ENCODE data around the gene DNAJC15. TPM values are rescaled to one million over a fixed set of nuclear protein-coding genes. Genes with fewer than 3 reads are reported as not detected.

Gene DNAJC15
- total RNA-seq, 1 experiment from 2014 or later = 8.4 TPM

GRCh38 chr13:43077046-43077445, 53.7 kb downstream of the DNAJC15 start:
- in situ Hi-C loops (cut with HindIII; ENCODE audit: low sequenced_read_pairs) = no loop called here

GRCh38 chr13:43077461-43077860, 54.1 kb downstream of the DNAJC15 start:
- DNase-seq (ENCODE audit: low spot score) = no peak
- in situ Hi-C loops (cut with HindIII; ENCODE audit: low sequenced_read_pairs) = no loop called here

More at GRCh38 chr13:43077046-43077445, 53.7 kb downstream of the DNAJC15 start:
- DNase-seq (ENCODE audit: low spot score) = no peak

DNA sequence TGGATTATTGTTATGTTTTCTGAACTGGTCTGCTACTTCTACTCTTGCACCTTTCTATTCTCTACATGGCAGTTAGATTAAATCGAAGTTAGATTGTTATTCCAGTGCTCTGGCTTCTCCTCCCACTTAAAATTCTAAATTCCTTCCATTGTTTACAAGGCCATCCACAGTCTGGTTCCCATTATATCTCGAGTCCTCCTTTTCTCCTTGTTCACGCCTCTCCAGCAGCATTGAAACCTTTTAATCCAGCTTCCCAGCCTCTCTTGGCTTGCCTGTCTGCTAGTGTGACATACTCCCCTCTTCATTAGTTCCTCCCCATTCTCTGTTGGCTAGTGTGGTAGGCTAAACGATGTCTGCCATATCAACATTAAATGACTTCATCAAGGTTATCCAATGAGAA, 54.5 kb downstream of the DNAJC15 start:
- DNase-seq (ENCODE audit: low spot score) = no peak
- in situ Hi-C loops (cut with HindIII; ENCODE audit: low sequenced_read_pairs) = no loop called here

- in situ Hi-C loops (cut with HindIII; ENCODE audit: low sequenced_read_pairs) = no loop called here
- DNase-seq (ENCODE audit: low spot score) = no peak
Measured at GRCh38 chr13:43078399-43078798, 55.0 kb downstream of the DNAJC15 start.

- DNase-seq (ENCODE audit: low spot score) = no peak
- in situ Hi-C loops (cut with HindIII; ENCODE audit: low sequenced_read_pairs) = no loop called here
Measured at GRCh38 chr13:43079392-43079931, 56.1 kb downstream of the DNAJC15 start.

DNA sequence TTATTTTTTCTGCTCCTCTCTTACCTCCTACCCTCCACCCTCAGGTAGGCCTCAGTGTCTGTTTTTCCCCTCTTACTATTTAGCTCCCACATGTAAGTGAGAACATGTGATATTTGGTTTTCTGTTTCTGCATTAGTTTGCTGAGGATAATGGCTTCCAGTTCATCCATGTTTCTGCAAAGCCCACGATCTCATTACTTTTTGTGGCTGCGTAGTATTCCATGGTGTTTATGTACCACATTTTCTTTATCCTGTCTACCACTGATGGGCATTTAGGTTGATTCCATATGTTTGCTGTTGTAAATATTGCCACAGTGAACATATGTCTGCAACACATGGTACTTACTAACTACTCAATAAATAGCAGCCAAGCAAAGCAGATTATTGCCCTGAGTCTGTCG, 56.8 kb downstream of the DNAJC15 start:
- no peak for DNase-seq (ENCODE audit: low spot score)
- in situ Hi-C loops (cut with HindIII; ENCODE audit: low sequenced_read_pairs) = loop anchor here (5.0 kb wide), 1 partner anchor 38 kb away; no protein-coding TSS in a partner anchor

DNA sequence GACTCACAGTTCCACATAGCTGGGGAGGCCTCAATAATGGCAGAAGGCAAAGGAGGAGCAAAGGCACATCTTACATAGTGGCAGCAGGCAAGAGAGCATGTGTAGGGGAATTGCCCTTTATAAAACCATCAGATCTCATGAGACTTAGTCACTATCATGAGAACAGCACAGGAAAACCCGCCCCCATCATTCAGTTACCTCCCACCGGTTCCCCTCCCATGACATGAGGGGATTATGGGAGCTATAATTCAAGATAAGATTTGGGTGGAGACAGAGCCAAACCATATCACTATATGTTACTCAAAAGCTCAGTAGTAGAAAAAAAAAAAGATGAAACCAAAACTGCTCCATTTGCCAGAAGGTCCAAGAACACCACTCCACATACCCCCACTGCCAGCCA, 58.5 kb downstream of the DNAJC15 start:
- in situ Hi-C loops (cut with HindIII; ENCODE audit: low sequenced_read_pairs) = loop anchor here (5.0 kb wide), 1 partner anchor 40 kb away; no protein-coding TSS in a partner anchor
- DNase-seq (ENCODE audit: low spot score) = no peak

GRCh38 chr13:43083750-43084149, 60.4 kb downstream of the DNAJC15 start:
- in situ Hi-C loops (cut with HindIII; ENCODE audit: low sequenced_read_pairs) = loop anchor here (5.0 kb wide), 1 partner anchor 41 kb away; no protein-coding TSS in a partner anchor
- DNase-seq (ENCODE audit: low spot score) = no peak

DNA sequence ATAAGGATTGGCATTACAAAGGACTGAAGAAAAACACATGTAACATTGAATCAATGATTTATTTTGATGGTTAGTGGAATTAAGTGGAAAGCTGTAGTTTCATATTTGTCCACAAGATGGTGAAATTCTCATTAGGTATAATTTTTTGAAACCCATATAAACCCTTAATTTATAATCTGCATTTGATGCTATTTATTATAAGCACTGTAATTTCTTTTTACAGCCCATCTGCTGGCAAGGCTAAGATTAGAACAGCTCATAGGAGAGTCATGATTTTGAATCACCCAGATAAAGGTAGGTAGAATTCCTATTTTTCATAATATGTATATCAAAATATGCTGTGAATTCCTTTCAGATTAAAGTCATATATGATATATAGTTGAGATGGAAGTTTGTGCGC, 62.2 kb downstream of the DNAJC15 start:
- peak; percentile 32 for DNase-seq (ENCODE audit: low spot score)
- in situ Hi-C loops (cut with HindIII; ENCODE audit: low sequenced_read_pairs) = no loop called here

- no peak for DNase-seq (ENCODE audit: low spot score)
- in situ Hi-C loops (cut with HindIII; ENCODE audit: low sequenced_read_pairs) = no loop called here
Measured at GRCh38 chr13:43086181-43086580, 62.8 kb downstream of the DNAJC15 start.

DNA sequence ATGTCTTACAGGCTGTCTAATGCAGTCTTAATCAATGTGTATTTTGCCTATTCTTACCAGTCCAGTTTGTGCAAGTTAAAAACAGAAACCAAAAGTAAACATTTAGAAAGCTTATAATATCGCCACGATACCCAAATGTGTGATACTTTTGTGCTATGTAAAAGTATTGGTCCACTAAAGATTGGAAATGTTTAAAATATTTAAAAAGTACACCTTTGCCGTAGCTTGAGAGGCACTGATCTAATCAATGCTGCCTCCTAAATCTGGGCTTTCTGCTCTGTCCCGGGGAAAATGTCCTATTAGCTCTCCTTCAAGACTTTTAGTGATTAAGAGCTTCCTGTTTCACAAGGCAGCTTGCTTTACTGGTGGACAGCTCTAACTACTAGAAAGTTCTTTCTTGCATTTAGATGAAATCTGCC, 64.7 kb downstream of the DNAJC15 start:
- in situ Hi-C loops (cut with HindIII; ENCODE audit: low sequenced_read_pairs) = no loop called here
- no peak for DNase-seq (ENCODE audit: low spot score)

DNA sequence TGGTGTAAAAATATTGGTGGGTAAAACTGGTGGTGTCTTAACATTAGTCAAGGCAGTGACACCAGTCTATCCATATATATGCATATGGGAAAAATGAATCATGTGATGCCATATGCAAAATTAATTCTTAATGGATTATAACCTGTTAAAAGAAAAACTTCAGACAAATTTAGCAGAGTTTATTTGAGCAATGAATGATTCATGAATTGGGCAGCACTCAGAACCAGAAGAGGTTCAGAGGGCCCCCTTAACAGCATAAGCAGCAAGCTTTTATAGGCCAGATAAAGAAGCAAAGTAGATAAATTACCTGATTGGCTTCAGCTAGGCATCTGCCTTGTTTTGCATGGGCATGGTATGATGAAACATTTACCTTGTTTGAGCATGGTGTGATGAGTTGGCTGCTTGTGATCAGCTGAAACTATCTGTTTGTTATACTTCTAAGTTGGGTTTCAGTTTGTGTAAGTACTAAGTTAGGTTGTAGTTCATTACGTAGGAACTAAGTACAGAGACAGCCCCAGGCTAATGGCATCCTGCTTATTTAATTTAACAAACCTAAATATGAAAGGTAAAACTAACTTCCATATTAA, 66.6 kb downstream of the DNAJC15 start:
- in situ Hi-C loops (cut with HindIII; ENCODE audit: low sequenced_read_pairs) = no loop called here
- no peak for DNase-seq (ENCODE audit: low spot score)

DNA sequence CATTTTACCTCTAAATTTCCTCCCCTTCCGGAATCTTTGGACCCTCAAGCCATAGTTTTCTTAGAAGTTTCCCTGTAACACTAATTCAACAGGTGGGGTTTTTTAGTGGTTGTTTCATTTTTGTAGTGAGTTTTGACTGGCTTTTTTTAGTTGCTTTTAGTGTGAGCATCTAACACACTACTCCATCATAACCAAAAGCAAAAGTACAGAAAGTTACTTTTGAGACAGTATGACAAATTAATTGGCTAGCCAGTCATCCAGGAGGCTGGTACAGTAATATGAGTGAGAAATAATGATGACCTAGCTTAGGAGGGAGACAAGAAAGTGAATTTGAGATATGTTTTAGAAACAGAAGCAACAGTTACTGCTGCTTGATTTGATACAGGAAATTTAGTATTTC, 71.5 kb downstream of the DNAJC15 start:
- in situ Hi-C loops (cut with HindIII; ENCODE audit: low sequenced_read_pairs) = no loop called here
- DNase-seq (ENCODE audit: low spot score) = no peak

- no peak for DNase-seq (ENCODE audit: low spot score)
- in situ Hi-C loops (cut with HindIII; ENCODE audit: low sequenced_read_pairs) = no loop called here
Measured at GRCh38 chr13:43095771-43096719, 72.7 kb downstream of the DNAJC15 start.

GRCh38 chr13:43100667-43101066, 77.3 kb downstream of the DNAJC15 start:
- no peak for DNase-seq (ENCODE audit: low spot score)
- in situ Hi-C loops (cut with HindIII; ENCODE audit: low sequenced_read_pairs) = no loop called here

- DNase-seq (ENCODE audit: low spot score) = no peak
- in situ Hi-C loops (cut with HindIII; ENCODE audit: low sequenced_read_pairs) = no loop called here
Measured at GRCh38 chr13:43102304-43102703, 78.9 kb downstream of the DNAJC15 start.

DNA sequence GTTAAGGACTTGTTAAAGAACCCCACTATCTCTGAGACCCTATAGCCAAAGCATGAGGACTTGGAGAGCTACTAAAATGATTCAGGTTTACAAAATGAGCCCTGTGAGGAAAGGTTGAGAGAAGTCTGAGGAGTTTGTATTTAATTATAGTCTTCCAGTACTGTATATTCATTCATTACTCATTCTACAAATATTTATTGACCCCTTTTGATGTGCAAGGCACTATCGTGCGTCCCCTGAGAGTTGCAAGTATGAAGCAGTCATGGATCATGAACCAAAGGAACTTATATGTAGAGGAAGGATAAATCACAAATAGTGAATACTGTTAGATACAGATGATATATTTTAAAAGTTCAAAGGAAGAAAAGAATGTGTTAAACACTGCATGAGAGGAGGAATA, 84.4 kb downstream of the DNAJC15 start:
- no peak for DNase-seq (ENCODE audit: low spot score)
- in situ Hi-C loops (cut with HindIII; ENCODE audit: low sequenced_read_pairs) = no loop called here

GRCh38 chr13:43110036-43110435, 86.7 kb downstream of the DNAJC15 start:
- peak; percentile 79 for DNase-seq (ENCODE audit: low spot score)
- in situ Hi-C loops (cut with HindIII; ENCODE audit: low sequenced_read_pairs) = no loop called here

DNA sequence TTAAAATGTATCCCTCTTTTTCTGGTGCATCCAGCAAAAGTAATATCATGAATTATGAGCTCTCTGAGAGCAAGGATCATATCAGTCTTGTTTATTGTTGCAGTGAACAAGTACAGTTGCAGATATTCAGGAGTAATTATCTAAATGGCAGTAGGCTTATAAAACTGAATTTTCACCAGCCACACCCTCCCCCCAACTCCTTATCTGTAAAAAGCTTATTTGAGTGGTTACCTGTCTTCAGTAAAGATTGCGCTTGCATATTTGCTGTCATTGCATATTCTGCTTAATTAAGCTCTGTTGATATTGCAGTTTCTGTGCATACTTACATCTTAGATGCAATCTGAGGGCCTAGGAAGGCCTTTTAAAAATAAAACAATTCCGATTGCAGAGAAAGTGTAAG, 87.3 kb downstream of the DNAJC15 start:
- DNase-seq (ENCODE audit: low spot score) = no peak
- in situ Hi-C loops (cut with HindIII; ENCODE audit: low sequenced_read_pairs) = no loop called here
